RPMI8226 (cell line): ENCODE data around the gene STK17A.

Source experiments
- DNase-seq: peaks from one replicate; pipeline ENCODE4 v3.0.0-alpha.2; 2015

The STK17A gene

GRCh38 chr7:43582503-43583423 is at the start of gene STK17A:
Gene STK17A (plus strand): TSS chr7:43583108. CDS start chr7:43583244, 136 bp downstream.
- DNase-seq: peak; percentile 97

DNA sequence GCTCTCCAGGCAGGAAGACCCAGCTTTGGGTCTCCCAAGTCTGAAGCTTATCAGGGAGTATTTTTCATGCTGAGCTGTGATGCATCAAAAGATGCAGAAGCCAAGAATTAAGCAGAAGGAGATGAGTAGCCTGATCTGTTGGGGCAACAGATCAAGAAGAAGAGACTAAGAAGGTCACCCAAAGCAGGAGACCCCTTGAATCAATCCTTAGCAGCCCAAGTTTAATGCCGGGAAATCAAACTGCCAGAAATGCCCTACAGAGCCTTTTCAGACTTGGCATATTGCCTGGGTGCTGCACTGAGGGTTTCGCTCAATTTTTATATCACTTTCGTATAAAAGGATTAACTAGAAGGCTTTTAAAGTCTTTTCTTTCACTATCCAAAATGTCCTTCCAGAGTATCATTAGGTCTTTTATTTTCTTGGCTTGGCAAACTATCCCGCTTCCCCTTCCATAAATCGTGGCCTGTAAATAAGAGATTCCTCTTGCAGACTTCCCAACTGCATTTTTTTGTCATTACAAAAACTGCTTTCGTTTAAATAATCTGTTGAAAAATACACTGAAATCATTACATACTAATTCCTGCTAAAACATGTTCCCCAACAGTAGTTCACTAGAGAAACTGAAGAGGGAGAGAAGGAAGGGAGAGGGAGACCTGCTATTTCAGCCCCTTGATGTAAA is 49.0 kb upstream of the STK17A start:
- DNase-seq: no peak

DNA sequence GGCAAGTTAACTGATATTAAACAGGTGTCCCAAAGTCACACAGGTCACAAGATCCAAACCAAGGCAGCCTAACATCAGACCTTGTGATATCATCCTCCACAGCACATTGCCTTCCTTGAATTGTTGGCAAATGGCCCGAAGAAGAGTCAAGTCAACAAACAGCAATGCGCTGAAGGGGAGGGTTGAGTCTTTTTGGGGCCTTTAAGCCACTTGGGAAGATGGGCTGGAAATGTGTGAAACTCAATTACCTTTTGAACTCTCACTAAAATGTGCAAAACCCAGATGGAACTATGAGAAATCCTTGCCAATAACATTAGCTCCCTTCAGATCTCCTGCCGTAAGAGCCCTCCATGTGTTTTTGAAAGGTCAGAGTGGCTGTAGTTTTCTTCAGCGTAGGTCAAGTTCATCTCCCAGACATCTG is 47.9 kb upstream of the STK17A start:
- DNase-seq: no peak

- no peak for DNase-seq
Observed at GRCh38 chr7:43535810-43536585, 46.9 kb upstream of the STK17A start.

- DNase-seq: no peak
Observed at GRCh38 chr7:43536773-43537172, 46.1 kb upstream of the STK17A start.

GRCh38 chr7:43537765-43538403 is 45.0 kb upstream of the STK17A start:
- DNase-seq: no peak

DNA sequence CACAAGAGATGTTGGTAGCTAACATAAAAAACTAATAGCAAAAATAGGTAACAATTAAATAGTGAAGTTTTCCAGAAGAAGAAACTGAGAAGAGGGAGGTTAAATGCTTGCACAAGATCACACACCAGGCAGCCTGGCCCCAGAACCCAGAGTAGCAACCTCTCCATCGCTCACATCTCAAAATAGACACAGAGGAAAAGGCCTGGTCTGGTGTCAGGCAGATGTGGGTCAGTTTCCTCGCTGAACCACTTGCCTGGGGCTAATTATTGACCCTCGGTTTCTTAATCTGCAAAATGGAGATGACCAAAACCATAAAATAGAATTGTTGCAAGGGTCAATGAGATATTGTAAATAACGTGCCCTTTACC is 44.5 kb upstream of the STK17A start:
- DNase-seq: no peak

DNA sequence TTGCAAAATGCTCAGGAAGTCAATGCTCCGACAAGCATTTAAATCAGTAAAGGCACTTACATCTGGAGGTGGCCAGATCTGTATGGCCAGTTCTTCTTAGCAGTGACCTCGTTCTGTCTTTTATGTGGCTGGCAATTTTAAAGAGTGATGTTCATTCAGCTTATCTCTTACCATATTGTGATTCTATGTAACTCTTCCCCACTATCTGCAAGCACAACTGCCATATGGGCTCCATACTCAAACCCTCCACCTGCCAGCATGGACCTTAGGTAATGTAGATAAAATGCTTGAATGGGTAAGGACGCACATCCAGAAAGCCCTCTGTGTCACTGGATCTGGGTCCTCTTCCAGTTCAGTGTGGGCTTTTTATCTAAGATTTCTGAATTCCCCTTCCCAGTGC is 42.4 kb upstream of the STK17A start:
- DNase-seq: no peak

- no peak for DNase-seq
Observed at GRCh38 chr7:43542716-43543115, 40.2 kb upstream of the STK17A start.

DNA sequence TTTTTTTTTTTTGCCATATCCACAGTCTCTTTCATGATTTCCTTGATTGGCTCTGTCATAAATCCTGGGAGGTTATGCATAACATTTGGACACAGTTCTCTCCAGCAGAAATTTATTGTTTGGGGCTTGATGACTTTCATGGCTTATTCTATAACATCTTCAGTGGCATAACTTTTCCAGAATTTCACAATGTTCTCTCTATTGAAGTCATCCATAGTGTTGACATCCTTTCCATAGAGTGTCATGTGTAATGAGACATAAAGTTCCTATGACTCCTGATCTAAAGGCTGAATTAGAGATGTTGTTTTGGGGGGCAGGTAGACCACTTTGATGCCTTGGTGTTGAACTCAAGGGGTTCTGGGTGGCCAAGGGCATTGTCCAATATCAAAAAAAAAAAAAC is 36.7 kb upstream of the STK17A start:
- no peak for DNase-seq

- no peak for DNase-seq
Observed at GRCh38 chr7:43550427-43550826, 32.5 kb upstream of the STK17A start.

DNA sequence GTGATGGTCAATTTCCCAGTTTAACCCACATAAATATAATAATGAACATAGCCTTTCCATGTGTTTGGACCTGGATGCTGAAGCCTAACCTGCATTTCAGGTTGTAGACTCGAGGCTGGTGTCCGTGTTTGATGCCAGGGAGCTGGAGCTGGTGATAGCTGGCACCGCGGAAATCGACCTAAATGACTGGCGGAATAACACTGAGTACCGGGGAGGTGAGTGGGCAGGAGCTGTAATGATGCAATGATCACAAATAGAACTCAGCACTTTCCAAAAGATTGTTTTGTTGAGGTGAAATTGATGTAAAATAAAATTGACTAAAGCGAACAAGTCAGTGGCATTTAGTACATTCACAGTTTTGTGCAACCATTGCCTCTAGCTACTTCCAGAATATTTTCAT is 30.8 kb upstream of the STK17A start:
- DNase-seq: no peak

GRCh38 chr7:43553999-43554398 is 28.9 kb upstream of the STK17A start:
- no peak for DNase-seq

DNA sequence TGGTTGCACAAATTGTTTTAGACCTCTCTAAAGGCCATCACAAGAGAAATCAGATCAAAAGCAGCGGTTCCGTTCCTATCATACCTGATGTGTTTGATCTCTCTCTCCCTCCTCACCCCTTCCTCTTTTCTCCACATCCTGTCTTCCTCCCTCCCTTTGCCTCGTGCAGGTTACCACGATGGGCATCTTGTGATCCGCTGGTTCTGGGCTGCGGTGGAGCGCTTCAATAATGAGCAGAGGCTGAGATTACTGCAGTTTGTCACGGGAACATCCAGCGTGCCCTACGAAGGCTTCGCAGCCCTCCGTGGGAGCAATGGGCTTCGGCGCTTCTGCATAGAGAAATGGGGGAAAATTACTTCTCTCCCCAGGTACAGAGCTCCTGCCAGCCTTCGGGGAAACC is 28.5 kb upstream of the STK17A start:
- DNase-seq: no peak

GRCh38 chr7:43557831-43558495 is 24.9 kb upstream of the STK17A start:
- DNase-seq: no peak

GRCh38 chr7:43559171-43559945 is 23.6 kb upstream of the STK17A start:
- DNase-seq: no peak

GRCh38 chr7:43559946-43560335 is 23.0 kb upstream of the STK17A start:
- no peak for DNase-seq

DNA sequence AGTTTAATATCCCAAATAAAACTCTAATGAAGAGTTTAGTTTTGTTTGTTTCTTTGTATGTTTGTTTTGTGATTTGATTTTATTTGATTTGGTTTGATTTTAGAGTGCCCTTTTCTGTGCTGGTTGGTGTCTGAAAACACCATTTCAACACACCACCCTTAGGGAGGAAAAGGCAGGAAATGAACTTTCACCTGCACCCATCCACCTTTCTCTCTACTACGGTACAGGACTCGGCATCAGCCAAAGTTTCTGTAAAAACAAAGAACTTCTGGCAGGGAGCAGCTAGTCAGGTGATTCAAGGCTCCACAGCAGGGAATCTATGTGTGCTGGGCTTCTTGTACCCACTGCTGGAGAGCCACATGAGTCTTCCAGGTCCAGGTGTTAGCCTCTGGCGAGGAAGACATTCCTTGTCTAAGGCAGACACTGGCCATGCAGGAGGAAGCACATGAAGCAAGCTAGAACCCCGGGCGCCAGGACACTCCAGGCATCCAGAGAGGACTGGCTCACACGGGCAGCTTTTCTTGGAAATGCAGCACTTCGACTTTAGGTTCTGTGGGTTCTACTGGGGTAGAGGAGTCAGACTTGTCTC is 22.1 kb upstream of the STK17A start:
- DNase-seq: no peak

DNA sequence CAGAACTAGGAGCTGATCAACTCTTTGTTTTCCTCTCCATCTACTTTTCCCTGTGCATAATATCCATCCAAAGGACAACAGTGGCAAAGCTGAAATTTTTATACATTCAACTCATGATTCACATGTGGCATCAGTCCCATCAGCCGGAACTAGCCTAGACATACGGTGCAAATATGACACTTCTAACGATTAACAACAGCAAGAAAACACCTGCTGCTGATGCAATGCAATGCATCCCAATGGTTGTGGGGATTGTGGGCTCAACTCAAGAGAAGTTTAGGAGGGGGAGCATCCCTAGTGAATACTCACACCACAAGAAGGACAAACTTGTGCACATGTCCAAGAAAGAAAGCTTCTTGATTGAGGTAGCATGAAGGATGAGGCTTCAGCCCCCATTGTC is 20.5 kb upstream of the STK17A start:
- DNase-seq: no peak

- DNase-seq: no peak
Observed at GRCh38 chr7:43565786-43566185, 17.1 kb upstream of the STK17A start.

- DNase-seq: no peak
Observed at GRCh38 chr7:43568529-43568928, 14.4 kb upstream of the STK17A start.
